B cell (primary cell): Measurements from ENCODE around the gene ANKRD66. TPM values are rescaled to one million over a fixed set of nuclear protein-coding genes. Genes with fewer than 3 reads are reported as not detected.

Experiments used
- ATAC-seq: fragments of 200-7000 bp; cut with Tn5 transposase; one replicate; pipeline ENCODE4 v1.10.0; 2021; ENCODE audit warnings: low read depth, mild to moderate bottlenecking, moderate number of reproducible peaks, moderate library complexity
- CTCF ChIA-PET: fragments of 350-600 bp; sonication (Branson Sonifier 250); formaldehyde crosslinking; loops from one replicate; lab custom pipeline; 2021; ENCODE audit warnings: antibody characterized with exemption, inconsistent platforms; lab: Charles Lee
- POLR2A ChIA-PET: fragments of 350-600 bp; sonication (Branson Sonifier 250); formaldehyde crosslinking; loops from one replicate; lab custom pipeline; 2021; ENCODE audit warnings: antibody characterized with exemption; lab: Charles Lee
- DNase-seq: peaks from one replicate; pipeline ENCODE4 v3.0.0; 2013
- H2AFZ ChIP-seq: 2 replicates; pipeline ENCODE4 v1.6.1; 2012; ENCODE audit warnings: mild to moderate bottlenecking, low read depth, low read length; ENCODE audit not compliant: insufficient read depth, poor library complexity, severe bottlenecking
- H3K27ac ChIP-seq, 2 donors: 1 replicate in 1 of 2; 2 replicates in 1 of 2; pipeline ENCODE4 v1.5.1; 2012 to 2013; ENCODE audit warnings: low read length in 2 of 2, mild to moderate bottlenecking in 2 of 2, moderate library complexity in 1 of 2
- H3K27me3 ChIP-seq, 4 experiments: fragments of 200-600 bp in 1 of 4; sonication (generic) in 1 of 4; replicated peaks in 1 of 4; 1 replicate in 2 of 4; 2 replicates in 2 of 4; pipeline versions ENCODE4 v1.6.1 to v1.7.0; 2013 to 2016; ENCODE audit warnings: low read length in 3 of 4, mild to moderate bottlenecking in 2 of 4, mixed read lengths in 1 of 4, moderate library complexity in 1 of 4; ENCODE audit not compliant: insufficient read depth in 4 of 4, control insufficient read depth in 3 of 4; ENCODE audit errors: control extremely low read depth in 1 of 4
- H3K36me3 ChIP-seq, 2 experiments: replicated peaks in 1 of 2; 1 replicate in 1 of 2; 2 replicates in 1 of 2; pipeline versions ENCODE4 v1.6.1 to v1.7.1; 2013; ENCODE audit warnings: low read length in 1 of 2; ENCODE audit not compliant: insufficient read depth in 2 of 2, control insufficient read depth in 1 of 2; ENCODE audit errors: control extremely low read depth in 1 of 2, extremely low read depth in 1 of 2
- H3K4me1 ChIP-seq, 2 donors: fragments of 200-600 bp in 1 of 2; sonication (generic) in 1 of 2; 1 replicate in 1 of 2; 2 replicates in 1 of 2; pipeline versions ENCODE4 v1.5.1 to v1.6.1; 2013 to 2017; ENCODE audit warnings: low read length in 2 of 2; ENCODE audit not compliant: control insufficient read depth in 2 of 2, insufficient read depth in 2 of 2
- H3K4me2 ChIP-seq: replicated peaks from 2 replicates; pipeline ENCODE3; 2012; ENCODE audit warnings: mild to moderate bottlenecking, low read depth, low read length; ENCODE audit not compliant: poor library complexity, severe bottlenecking
- H3K4me3 ChIP-seq, 5 experiments: fragments of 200-600 bp in 1 of 5; sonication (generic) in 1 of 5; 1 replicate in 3 of 5; 2 replicates in 2 of 5; pipeline versions ENCODE4 v1.5.1 to v1.7.0; 2011 to 2016; ENCODE audit warnings: low read length in 4 of 5, mild to moderate bottlenecking in 4 of 5, low read depth in 2 of 5, control low read depth in 1 of 5, moderate library complexity in 1 of 5; ENCODE audit not compliant: insufficient read depth in 1 of 5; ENCODE audit errors: control extremely low read depth in 1 of 5, extremely low read depth in 1 of 5
- H3K79me2 ChIP-seq: fragments of 200-600 bp; sonication (generic); one replicate; pipeline ENCODE4 v1.6.0; 2016; ENCODE audit warnings: low read length; ENCODE audit not compliant: control insufficient read depth, insufficient read depth
- H3K9ac ChIP-seq: fragments of 200-600 bp; sonication (generic); 2 replicates; pipeline ENCODE4 v1.6.1; 2017; ENCODE audit warnings: mild to moderate bottlenecking, low read length, moderate library complexity
- H3K9me3 ChIP-seq, 3 donors: one replicate each; pipeline versions ENCODE4 v1.6.1 to v1.7.1; 2013; ENCODE audit warnings: low read length in 2 of 3; ENCODE audit not compliant: control insufficient read depth in 2 of 3, insufficient read depth in 1 of 3; ENCODE audit errors: control extremely low read depth in 1 of 3
- H4K20me1 ChIP-seq: 2 replicates; pipeline ENCODE4 v1.6.0; 2012; ENCODE audit warnings: mild to moderate bottlenecking, low read length; ENCODE audit not compliant: insufficient read depth, control insufficient read depth, poor library complexity, severe bottlenecking
- H3K27ac Mint-ChIP-seq: one replicate; pipeline ENCODE4 v1.8.0; 2021; ENCODE audit warnings: mixed read lengths
- H3K27me3 Mint-ChIP-seq: one replicate; pipeline ENCODE4 v1.8.0; 2021; ENCODE audit warnings: mixed read lengths
- H3K4me1 Mint-ChIP-seq: one replicate; pipeline ENCODE4 v1.8.0; 2021; ENCODE audit warnings: mixed read lengths
- H3K4me3 Mint-ChIP-seq: one replicate; pipeline ENCODE4 v1.8.0; 2021; ENCODE audit warnings: mixed read lengths
- H3K9me3 Mint-ChIP-seq: one replicate; pipeline ENCODE4 v1.8.0; 2022; ENCODE audit warnings: mixed read lengths; ENCODE audit not compliant: insufficient read depth
- EZH2 ChIP-seq: IDR thresholded peaks from 2 replicates; pipeline ENCODE4 v1.6.1; 2012; ENCODE audit warnings: borderline replicate concordance, low read depth, mild to moderate bottlenecking, moderate library complexity, low read length; ENCODE audit not compliant: insufficient read depth, poor library complexity, severe bottlenecking
- WGBS: methylation state at CpG from one replicate; pipeline ENCODE4 v1.1.5; 2013; ENCODE audit warnings: missing lambda C conversion rate; ENCODE audit not compliant: insufficient coverage; 5-methylcytosine and 5-hydroxymethylcytosine counted together
- intact Hi-C: fragments of 100-400 bp; cut with micrococcal nuclease; formaldehyde crosslinking; loops from one replicate; pipeline ENCODE4 v1.10.0; 2022
- polyA plus RNA-seq: library from polyadenylated mRNA; depleted of rRNA; stranded (reverse); fragments of >200 nt; gene quantifications from 2 replicates; pipeline ENCODE4 v1.2.3, GENCODE V29; 2012
- total RNA-seq, 2 donors: library from RNA; stranded (reverse); fragments of 120-200 nt in 1 of 2; gene quantifications; 1 replicate in 1 of 2; 2 replicates in 1 of 2; pipeline versions ENCODE4 v1.2.3 to v1.2.4, GENCODE V29; 2013 to 2022
- TF ChIP-seq, protein P1 (sequence below): fragments of 200-600 bp; IDR thresholded peaks from one replicate; pipeline ENCODE4 v1.8.0; 2022; ENCODE audit warnings: antibody characterized with exemption, mild to moderate bottlenecking

ANKRD66 gene
- total and polyA plus RNA-seq, 2 donors (not counting 1 experiment from before 2014, with no cell fraction given) = not detected

DNA sequence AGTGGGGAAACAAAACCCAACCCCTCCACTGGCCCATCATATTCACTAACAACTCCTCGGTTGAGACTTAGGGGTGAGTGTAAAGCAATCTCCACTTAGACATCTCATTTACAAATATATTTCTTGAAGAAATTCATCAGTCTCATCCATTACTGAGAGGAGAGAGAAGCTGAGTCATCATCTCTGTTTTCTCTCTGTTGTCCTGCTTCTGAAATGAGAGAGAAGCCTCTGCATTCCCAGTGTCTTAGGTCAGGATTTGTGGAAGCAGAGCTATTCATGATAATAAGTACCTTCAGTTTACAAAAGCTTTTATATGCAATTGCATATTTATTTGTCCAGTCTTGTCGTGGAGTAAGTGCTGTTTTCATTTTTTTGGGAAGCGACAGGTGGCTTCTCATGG, 47.3 kb downstream of the ANKRD66 start:
- TF ChIP-seq, protein P1, sequence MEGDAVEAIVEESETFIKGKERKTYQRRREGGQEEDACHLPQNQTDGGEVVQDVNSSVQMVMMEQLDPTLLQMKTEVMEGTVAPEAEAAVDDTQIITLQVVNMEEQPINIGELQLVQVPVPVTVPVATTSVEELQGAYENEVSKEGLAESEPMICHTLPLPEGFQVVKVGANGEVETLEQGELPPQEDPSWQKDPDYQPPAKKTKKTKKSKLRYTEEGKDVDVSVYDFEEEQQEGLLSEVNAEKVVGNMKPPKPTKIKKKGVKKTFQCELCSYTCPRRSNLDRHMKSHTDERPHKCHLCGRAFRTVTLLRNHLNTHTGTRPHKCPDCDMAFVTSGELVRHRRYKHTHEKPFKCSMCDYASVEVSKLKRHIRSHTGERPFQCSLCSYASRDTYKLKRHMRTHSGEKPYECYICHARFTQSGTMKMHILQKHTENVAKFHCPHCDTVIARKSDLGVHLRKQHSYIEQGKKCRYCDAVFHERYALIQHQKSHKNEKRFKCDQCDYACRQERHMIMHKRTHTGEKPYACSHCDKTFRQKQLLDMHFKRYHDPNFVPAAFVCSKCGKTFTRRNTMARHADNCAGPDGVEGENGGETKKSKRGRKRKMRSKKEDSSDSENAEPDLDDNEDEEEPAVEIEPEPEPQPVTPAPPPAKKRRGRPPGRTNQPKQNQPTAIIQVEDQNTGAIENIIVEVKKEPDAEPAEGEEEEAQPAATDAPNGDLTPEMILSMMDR = no peak
- no peak for TF ChIP-seq EZH2
- Histone ChIP-seq H3K4me1 (no peaks in the 10 kb centered on the region), H3K9me3 (no peaks in the 10 kb centered on the region), H4K20me1 (no peaks in the 10 kb centered on the region), H3K4me2 (no peak overlapping the region), H3K27me3 (no peaks in the 10 kb centered on the region), H3K4me3 (no peak overlapping the region), H3K36me3 (no peaks in the 10 kb centered on the region), H2AFZ (no peak overlapping the region), H3K79me2 (no peaks in the 10 kb centered on the region), H3K27ac (no peak overlapping the region), H3K9ac (no peak overlapping the region)
- POLR2A ChIA-PET = no interaction called here
- ATAC-seq = no peak
- intact Hi-C loops = no loop called here
- no peaks in the 10 kb centered on the region for H3K4me1 Mint-ChIP-seq
- DNase-seq = no peak
- no peak overlapping the region for H3K27ac Mint-ChIP-seq
- WGBS = no CpG with 5 or more reads among the region's 3 CpGs
- H3K4me3 Mint-ChIP-seq = no peak overlapping the region
- H3K27me3 Mint-ChIP-seq = no peaks in the 10 kb centered on the region
- no peaks in the 10 kb centered on the region for H3K9me3 Mint-ChIP-seq
- CTCF ChIA-PET = no interaction called here

DNA sequence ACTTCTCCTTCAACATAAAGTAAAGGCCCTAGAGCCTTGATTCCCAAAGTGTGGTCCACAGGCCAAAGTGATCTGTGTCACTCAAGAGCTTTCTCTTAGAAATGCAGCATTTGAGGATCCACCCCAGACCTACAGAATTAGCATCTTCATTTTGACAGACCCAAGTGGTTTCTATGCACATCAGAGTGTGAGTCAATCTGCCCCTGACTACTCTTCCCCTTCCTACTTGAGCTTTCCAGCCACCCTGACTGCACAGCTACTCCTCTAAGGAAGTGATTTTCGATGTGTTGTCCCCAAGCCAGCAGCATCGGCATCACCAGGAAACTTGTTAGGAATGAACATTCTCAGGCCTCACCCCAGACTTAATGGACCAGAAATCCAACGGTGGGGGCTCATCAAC, 49.1 kb downstream of the ANKRD66 start:
- no peak overlapping the region for H3K4me3 Mint-ChIP-seq
- H3K9me3 Mint-ChIP-seq = no peaks in the 10 kb centered on the region
- H3K4me3 ChIP-seq = no peak overlapping the region
- TF ChIP-seq, protein P1 = no peak
- TF ChIP-seq EZH2 = no peak
- intact Hi-C loops = no loop called here
- H3K4me2 ChIP-seq = no peak overlapping the region
- no peaks in the 10 kb centered on the region for H3K4me1 Mint-ChIP-seq
- H3K27ac ChIP-seq = no peak overlapping the region
- H3K4me1 ChIP-seq = no peaks in the 10 kb centered on the region
- H3K79me2 ChIP-seq = no peaks in the 10 kb centered on the region
- H3K27ac Mint-ChIP-seq = no peak overlapping the region
- CTCF ChIA-PET = no interaction called here
- 88% methylated on average over 3 of the region's 3 CpGs for WGBS
- ATAC-seq (no peak), DNase-seq (no peak)
- POLR2A ChIA-PET = no interaction called here
- H3K36me3 ChIP-seq = no peaks in the 10 kb centered on the region
- no peaks in the 10 kb centered on the region for H4K20me1 ChIP-seq
- H3K9me3 ChIP-seq = no peaks in the 10 kb centered on the region
- no peaks in the 10 kb centered on the region for H3K27me3 ChIP-seq
- no peaks in the 10 kb centered on the region for H3K27me3 Mint-ChIP-seq
- H2AFZ ChIP-seq = no peak overlapping the region
- H3K9ac ChIP-seq = no peak overlapping the region
